Erythroblast (primary cell): Measurements from ENCODE around the gene TIMP3.

Experiments
- GATA1 ChIP-seq: IDR thresholded peaks from 2 replicates; pipeline ENCODE4 v1.6.1; 2011; ENCODE audit warnings: low read depth, mild to moderate bottlenecking, control low read depth, low read length, moderate library complexity
- POLR2A ChIP-seq: IDR thresholded peaks from 2 replicates; pipeline ENCODE4 v1.6.1; 2011; ENCODE audit warnings: mild to moderate bottlenecking, low read length

- TF ChIP-seq POLR2A: no peak
- TF ChIP-seq GATA1: no peak
Measured at GRCh38 chr22:32911503-32911902, 110.0 kb downstream of the TIMP3 start.
